H1 (cell line): ENCODE data around the gene HPS6. TPM values are rescaled to one million over a fixed set of nuclear protein-coding genes. Genes with fewer than 3 reads are reported as not detected.

Experiments
- CTCF ChIA-PET: fragments of 300-600 bp; sonication (Branson Sonifier 250); formaldehyde crosslinking; loops from one replicate; lab custom pipeline; 2021; ENCODE audit not compliant: partially characterized antibody; lab: Charles Lee
- POLR2A ChIA-PET: fragments of 300-600 bp; sonication (Branson Sonifier 250); formaldehyde crosslinking; loops from one replicate; lab custom pipeline; 2021; ENCODE audit warnings: inconsistent platforms; ENCODE audit not compliant: partially characterized antibody; lab: Charles Lee
- DNase-seq, 2 experiments: peaks; one replicate each; pipeline versions ENCODE4 v3.0.0 to v3.0.0-alpha.2; 2010 to 2022; ENCODE audit warnings: low spot score in 2 of 2, low read depth in 1 of 2, mixed read lengths in 1 of 2
- FAIRE-seq: peaks from 2 replicates; lab custom pipeline; 2011; peaks lifted over from hg19 to GRCh38; lab: Jason Lieb, UNC
- H2AFZ ChIP-seq: 2 replicates; pipeline ENCODE4 v1.8.1; 2012; ENCODE audit warnings: low read length, inconsistent platforms
- H2AK5ac ChIP-seq: 2 replicates; pipeline ENCODE4 v1.6.1; 2013; ENCODE audit warnings: low read depth, low read length
- H2BK120ac ChIP-seq: replicated peaks from 2 replicates; pipeline ENCODE3; 2013; ENCODE audit warnings: low read depth, low read length, inconsistent platforms
- H2BK12ac ChIP-seq: 2 replicates; pipeline ENCODE4 v1.6.1; 2013; ENCODE audit warnings: low read depth, low read length
- H2BK15ac ChIP-seq: 2 replicates; pipeline ENCODE4 v1.6.1; 2013; ENCODE audit warnings: low read length
- H2BK20ac ChIP-seq: 2 replicates; pipeline ENCODE4 v1.6.1; 2013; ENCODE audit warnings: low read length
- H2BK5ac ChIP-seq: 2 replicates; pipeline ENCODE4 v1.6.1; 2013; ENCODE audit warnings: low read depth, low read length
- H3K14ac ChIP-seq: 2 replicates; pipeline ENCODE4 v1.6.1; 2013; ENCODE audit warnings: inconsistent platforms; ENCODE audit not compliant: insufficient read length
- H3K18ac ChIP-seq: 2 replicates; pipeline ENCODE4 v1.6.1; 2013; ENCODE audit warnings: low read length; ENCODE audit errors: extremely low read depth
- H3K23ac ChIP-seq: 2 replicates; pipeline ENCODE4 v1.6.1; 2013; ENCODE audit warnings: inconsistent platforms; ENCODE audit not compliant: insufficient read length
- H3K23me2 ChIP-seq: 2 replicates; pipeline ENCODE4 v1.6.1; 2013; ENCODE audit warnings: low read depth, low read length
- H3K27ac ChIP-seq: 2 replicates; pipeline ENCODE4 v1.6.1; 2011; ENCODE audit warnings: low read depth, low read length, inconsistent platforms
- H3K27me3 ChIP-seq, 4 experiments: replicated peaks in 1 of 4; 1 replicate in 1 of 4; 2 replicates in 3 of 4; pipeline versions ENCODE4 v1.6.1 to v1.8.1; 2011 to 2013; ENCODE audit warnings: low read length in 3 of 4, mild to moderate bottlenecking in 3 of 4, inconsistent platforms in 2 of 4, mixed read lengths in 2 of 4, moderate library complexity in 1 of 4; ENCODE audit not compliant: control insufficient read depth in 3 of 4, insufficient read depth in 3 of 4; ENCODE audit errors: extremely low read depth in 1 of 4
- H3K36me3 ChIP-seq, 4 experiments: 2 replicates each; pipeline versions ENCODE4 v1.6.1 to v1.8.1; 2011 to 2013; ENCODE audit warnings: mild to moderate bottlenecking in 4 of 4, low read length in 3 of 4, moderate library complexity in 2 of 4, control low read depth in 1 of 4, inconsistent platforms in 1 of 4; ENCODE audit not compliant: insufficient read depth in 4 of 4, control insufficient read depth in 2 of 4
- H3K4ac ChIP-seq: replicated peaks from 2 replicates; pipeline ENCODE3; 2013; ENCODE audit warnings: low read length, low read depth, mixed read lengths, inconsistent platforms; ENCODE audit not compliant: insufficient read length
- H3K4me1 ChIP-seq, 4 experiments: replicated peaks in 1 of 4; 1 replicate in 1 of 4; 2 replicates in 3 of 4; pipeline versions ENCODE4 v1.6.1 to v1.8.1; 2011 to 2013; ENCODE audit warnings: low read length in 3 of 4, inconsistent platforms in 2 of 4, mixed read lengths in 1 of 4; ENCODE audit not compliant: insufficient read depth in 4 of 4, control insufficient read depth in 3 of 4
- H3K4me2 ChIP-seq, 2 experiments: 2 replicates each; pipeline versions ENCODE4 v1.6.1 to v1.8.1; 2011 to 2013; ENCODE audit warnings: low read depth in 2 of 2, low read length in 2 of 2, control low read depth in 1 of 2, inconsistent platforms in 1 of 2, mild to moderate bottlenecking in 1 of 2; ENCODE audit not compliant: insufficient read depth in 1 of 2
- H3K4me3 ChIP-seq, 4 experiments: fragments of 200-600, 300-600 bp in 1 of 4; sonication (generic), shearing (Covaris generic), sonication (Bioruptor Twin) in 1 of 4; 2 replicates each; pipeline versions ENCODE4 v1.5.1 to v1.8.1; 2011 to 2016; ENCODE audit warnings: low read length in 4 of 4, low read depth in 3 of 4, control low read depth in 2 of 4, inconsistent platforms in 2 of 4, mild to moderate bottlenecking in 2 of 4, mixed read lengths in 1 of 4, moderate library complexity in 1 of 4; ENCODE audit not compliant: insufficient read depth in 2 of 4; ENCODE audit errors: extremely low read depth in 1 of 4
- H3K56ac ChIP-seq: replicated peaks from 2 replicates; pipeline ENCODE3; 2013; ENCODE audit warnings: low read depth, mild to moderate bottlenecking, mixed read lengths, low read length, inconsistent platforms; ENCODE audit not compliant: insufficient read length
- H3K79me1 ChIP-seq: 2 replicates; pipeline ENCODE4 v1.6.1; 2013; ENCODE audit warnings: low read depth, low read length, control low read depth
- H3K79me2 ChIP-seq, 2 experiments: 2 replicates each; pipeline versions ENCODE4 v1.6.1 to v1.8.1; 2012 to 2013; ENCODE audit warnings: low read length in 2 of 2, mild to moderate bottlenecking in 2 of 2, inconsistent platforms in 1 of 2; ENCODE audit not compliant: insufficient read depth in 2 of 2, control insufficient read depth in 1 of 2
- H3K9ac ChIP-seq, 4 experiments: replicated peaks in 1 of 4; 1 replicate in 1 of 4; 2 replicates in 3 of 4; pipeline versions ENCODE4 v1.6.1 to v1.8.1; 2011 to 2013; ENCODE audit warnings: low read depth in 3 of 4, low read length in 3 of 4, control low read depth in 2 of 4, mild to moderate bottlenecking in 2 of 4, moderate library complexity in 2 of 4, inconsistent platforms in 1 of 4; ENCODE audit errors: extremely low read depth in 1 of 4
- H3K9me3 ChIP-seq, 2 experiments: 2 replicates each; pipeline versions ENCODE4 v1.6.1 to v1.8.1; 2012 to 2013; ENCODE audit warnings: mild to moderate bottlenecking in 2 of 2, moderate library complexity in 2 of 2, control low read depth in 1 of 2, inconsistent platforms in 1 of 2, low read depth in 1 of 2, low read length in 1 of 2, mixed read lengths in 1 of 2; ENCODE audit not compliant: insufficient read depth in 2 of 2
- H4K20me1 ChIP-seq, 2 experiments: replicated peaks in 1 of 2; 2 replicates each; pipeline versions ENCODE3 to v1.8.1; 2011 to 2013; ENCODE audit warnings: inconsistent platforms in 2 of 2, low read length in 2 of 2, mild to moderate bottlenecking in 1 of 2; ENCODE audit not compliant: insufficient read depth in 2 of 2, control insufficient read depth in 1 of 2
- H4K5ac ChIP-seq: 2 replicates; pipeline ENCODE4 v1.6.1; 2013; ENCODE audit warnings: low read length, low read depth, mixed read lengths, inconsistent platforms; ENCODE audit not compliant: insufficient read length
- H4K8ac ChIP-seq: 2 replicates; pipeline ENCODE4 v1.8.0; 2013; ENCODE audit warnings: mild to moderate bottlenecking, moderate library complexity, low read length, inconsistent platforms; ENCODE audit not compliant: insufficient read depth; ENCODE audit errors: extremely low read depth
- H4K91ac ChIP-seq: replicated peaks from 2 replicates; pipeline ENCODE3; 2013; ENCODE audit warnings: low read length, mixed read lengths, inconsistent platforms; ENCODE audit not compliant: insufficient read length
- BACH1 ChIP-seq: IDR thresholded peaks from 2 replicates; pipeline ENCODE4 v1.6.1; 2012; ENCODE audit warnings: low read length, improper control_type of control experiment
- GTF2F1 ChIP-seq: IDR thresholded peaks from 2 replicates; pipeline ENCODE4 v1.6.1; 2012; ENCODE audit warnings: low read depth, low read length, improper control_type of control experiment, borderline replicate concordance
- HDAC6 ChIP-seq: IDR thresholded peaks from one replicate; pipeline ENCODE4 v1.7.1; 2012; ENCODE audit warnings: low read depth, mild to moderate bottlenecking, inconsistent platforms, low read length, moderate library complexity
- KDM1A ChIP-seq: fragments of 200-600, 300-600 bp; sonication (generic); IDR thresholded peaks from 2 replicates; pipeline ENCODE4 v1.7.1; 2016; ENCODE audit warnings: mild to moderate bottlenecking, low read length, borderline replicate concordance
- KDM4A ChIP-seq: IDR thresholded peaks from one replicate; pipeline ENCODE4 v1.7.1; 2012; ENCODE audit warnings: low read depth, mild to moderate bottlenecking, moderate library complexity, low read length, inconsistent platforms; ENCODE audit not compliant: severe bottlenecking
- POU5F1 ChIP-seq: IDR thresholded peaks from 2 replicates; pipeline ENCODE4 v1.6.1; 2011; ENCODE audit warnings: low read depth, mild to moderate bottlenecking, low read length, moderate library complexity
- RAD21 ChIP-seq, 2 experiments: IDR thresholded peaks in 1 of 2; conservative IDR thresholded peaks in 1 of 2; 2 replicates each; pipeline ENCODE4 v1.6.1; 2011; ENCODE audit warnings: low read depth in 2 of 2, low read length in 2 of 2, improper control_type of control experiment in 1 of 2, inconsistent platforms in 1 of 2, mild to moderate bottlenecking in 1 of 2, moderate library complexity in 1 of 2
- RBBP5 ChIP-seq: IDR thresholded peaks from 2 replicates; pipeline ENCODE4 v1.7.1; 2012; ENCODE audit warnings: low read depth, mild to moderate bottlenecking, inconsistent platforms, low read length, moderate library complexity, borderline replicate concordance
- RNF2 ChIP-seq: fragments of 200-900, 300-1000 bp; sonication (generic); IDR thresholded peaks from 2 replicates; pipeline ENCODE4 v1.7.1; 2016; ENCODE audit warnings: borderline replicate concordance, low read depth, mild to moderate bottlenecking, antibody characterized with exemption, low read length; ENCODE audit not compliant: poor library complexity, severe bottlenecking; ENCODE audit errors: missing control alignments
- SP1 ChIP-seq: IDR thresholded peaks from 2 replicates; pipeline ENCODE4 v1.6.1; 2011; ENCODE audit warnings: low read depth, low read length
- SP2 ChIP-seq: IDR thresholded peaks from 2 replicates; pipeline ENCODE4 v1.6.1; 2012; ENCODE audit warnings: mild to moderate bottlenecking, low read length, inconsistent platforms
- WGBS, 2 experiments: shearing (Covaris generic) in 1 of 2; methylation state at CpG; one replicate each; pipeline versions ENCODE4 v1.1.6 to v1.1.7; 2013 to 2015; ENCODE audit warnings: low lambda C conversion rate in 2 of 2, mixed read lengths in 2 of 2, inconsistent platforms in 1 of 2, low coverage in 1 of 2, missing lambda C conversion rate in 1 of 2; ENCODE audit not compliant: insufficient replicate concordance in 2 of 2, insufficient coverage in 1 of 2, insufficient read length in 1 of 2; ENCODE audit errors: extremely low coverage in 1 of 2, missing lambda C conversion rate in 1 of 2; 5-methylcytosine and 5-hydroxymethylcytosine counted together
- polyA plus RNA-seq, 7 experiments: library from polyadenylated mRNA; depleted of rRNA in 3 of 7; stranded (reverse) in 5 of 7; unstranded in 2 of 7; fragments of >200 nt in 5 of 7; fragments of 200-250 nt in 2 of 7; gene quantifications; 1 replicate in 5 of 7; 2 replicates in 1 of 7; 4 replicates in 1 of 7; pipeline versions ENCODE4 v1.2.1 to v1.2.3, GENCODE V29; 2011 to 2013; ENCODE audit warnings: missing spikeins in 2 of 7, mixed read lengths in 2 of 7
- total RNA-seq: library from RNA; stranded (reverse); fragmentation: NEBNext Ultra II Directional; extraction: Animal tissue kit (Norgen Biotek cat#: 25700); gene quantifications from 2 replicates; pipeline ENCODE4 v1.2.1, GENCODE V29; 2021

HPS6 gene
- total and polyA plus RNA-seq, 2 of the 8 experiments (the other 6 are each of a cell fraction or from before 2014, with no cell fraction given), result 10.2 to 17.7 TPM

DNA sequence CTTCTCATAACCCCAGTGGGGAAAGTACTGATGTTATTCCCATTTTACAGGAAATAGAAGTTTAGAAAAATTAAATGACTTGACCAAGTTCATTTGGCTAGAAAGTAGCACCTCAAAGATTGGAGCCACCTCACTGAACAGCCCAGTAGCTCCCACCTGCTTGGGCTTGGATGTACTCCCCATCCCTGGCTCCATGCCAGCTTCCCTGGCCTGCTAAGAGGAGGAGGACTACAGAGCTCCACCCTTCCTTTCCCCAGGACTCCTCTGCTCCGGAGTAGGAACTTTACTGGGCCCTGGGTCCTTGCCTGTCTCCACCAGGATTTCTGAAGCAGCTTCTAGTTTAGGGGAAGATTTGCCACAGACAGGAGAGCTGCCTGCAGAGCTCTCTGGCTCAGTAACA lies 3.1 kb downstream of the HPS6 start:
- H2BK12ac ChIP-seq, result no peak overlapping the region
- H3K9me3 ChIP-seq, result no peaks in the 10 kb centered on the region
- no peaks in the 10 kb centered on the region for H3K79me2 ChIP-seq
- peaks cover 4 to 13% of the 10 kb centered on the region in 2 experiments for H4K20me1 ChIP-seq
- POLR2A ChIA-PET, result interaction anchor here (0.9 to 3.3 kb wide), 6 partner anchors 13 to 84 kb away, joined by 3 to 13 read pairs (median 4); partner anchors contain the start of genes ARMH3 and NOLC1
- peaks cover 0 to 3% (median 1%) of the 10 kb centered on the region in 4 experiments; a peak in 1 of 7 replicates for H3K27me3 ChIP-seq
- no peak overlapping the region for H4K8ac ChIP-seq
- H3K9ac ChIP-seq, result no peak overlapping the region
- DNase-seq (no peak), FAIRE-seq (no peak)
- TF ChIP-seq RBBP5 (no peak), HDAC6 (no peak), KDM1A (no peak), SP2 (no peak), RAD21 (IDR thresholded peaks at IDR 0.05 in 1 of 2, conservative IDR thresholded peaks at IDR 0.05 in 1 of 2; ENCODE audit: low read depth in 2 of 2, low read length in 2 of 2) (no peak), SP1 (no peak), KDM4A (no peak), POU5F1 (no peak), RNF2 (no peak), BACH1 (no peak), GTF2F1 (no peak)
- WGBS, 2 experiments, result 100% methylated on average over 1 of the region's 1 CpG; no CpG with 5 or more reads in 1 of the 2 experiments
- no peak overlapping the region for H3K27ac ChIP-seq
- H3K18ac ChIP-seq, result no peak overlapping the region
- no peak overlapping the region for H3K14ac ChIP-seq
- no peak overlapping the region for H4K5ac ChIP-seq
- no peak overlapping the region for H2BK20ac ChIP-seq
- H2BK5ac ChIP-seq, result no peak overlapping the region
- H3K36me3 ChIP-seq, result no peaks in the 10 kb centered on the region
- H2BK15ac ChIP-seq, result no peak overlapping the region
- H3K4me3 ChIP-seq, result no peak overlapping the region
- no peak overlapping the region for H2BK120ac ChIP-seq
- H3K56ac ChIP-seq, result no peak overlapping the region
- no peak overlapping the region for H4K91ac ChIP-seq
- H3K23ac ChIP-seq, result no peak overlapping the region
- peaks cover 2% of the 10 kb centered on the region; the same call in 1 of the 2 replicates for H3K79me1 ChIP-seq
- no peak overlapping the region for H2AK5ac ChIP-seq
- no peak overlapping the region for H2AFZ ChIP-seq
- H3K4me1 ChIP-seq, result peaks cover 0 to 8% (median 4%) of the 10 kb centered on the region in 4 experiments; a peak in 5 of 7 replicates
- H3K4ac ChIP-seq, result no peak overlapping the region
- H3K4me2 ChIP-seq, result no peak overlapping the region
- H3K23me2 ChIP-seq, result no peaks in the 10 kb centered on the region; the same call in 1 of the 2 replicates
- CTCF ChIA-PET, result interaction anchor here (0.6 to 7.7 kb wide), 15 partner anchors 8 to 232 kb away, joined by 3 to 72 read pairs (median 6); no protein-coding TSS in a partner anchor
